Measurements from ENCODE around the gene TRAPPC12.

The TRAPPC12 gene

GRCh38 chr2:3427272-3427671 is 47.8 kb downstream of the TRAPPC12 start:
- no peaks in the 10 kb centered on the region for H3K9me3 Mint-ChIP-seq
- H3K4me1 Mint-ChIP-seq (ENCODE audit: low read depth) = peaks cover 7% of the 10 kb centered on the region
- H3K27ac Mint-ChIP-seq = peak overlapping the region; percentile 72
- no peaks in the 10 kb centered on the region for H3K27me3 Mint-ChIP-seq
- H3K4me3 Mint-ChIP-seq = no peak overlapping the region
- H3K36me3 Mint-ChIP-seq (ENCODE audit: low read depth) = peaks cover 96% of the 10 kb centered on the region
- no peak for DNase-seq

- Mint-ChIP-seq H3K36me3 (ENCODE audit: low read depth) (peaks cover 96% of the 10 kb centered on the region), H3K9me3 (no peaks in the 10 kb centered on the region), H3K27me3 (no peaks in the 10 kb centered on the region), H3K4me1 (ENCODE audit: low read depth) (peaks cover 7% of the 10 kb centered on the region), H3K4me3 (no peak overlapping the region), H3K27ac (peak overlapping the region; percentile 57)
- no peak for DNase-seq
Observed at GRCh38 chr2:3428577-3428976, 49.1 kb downstream of the TRAPPC12 start.

DNA sequence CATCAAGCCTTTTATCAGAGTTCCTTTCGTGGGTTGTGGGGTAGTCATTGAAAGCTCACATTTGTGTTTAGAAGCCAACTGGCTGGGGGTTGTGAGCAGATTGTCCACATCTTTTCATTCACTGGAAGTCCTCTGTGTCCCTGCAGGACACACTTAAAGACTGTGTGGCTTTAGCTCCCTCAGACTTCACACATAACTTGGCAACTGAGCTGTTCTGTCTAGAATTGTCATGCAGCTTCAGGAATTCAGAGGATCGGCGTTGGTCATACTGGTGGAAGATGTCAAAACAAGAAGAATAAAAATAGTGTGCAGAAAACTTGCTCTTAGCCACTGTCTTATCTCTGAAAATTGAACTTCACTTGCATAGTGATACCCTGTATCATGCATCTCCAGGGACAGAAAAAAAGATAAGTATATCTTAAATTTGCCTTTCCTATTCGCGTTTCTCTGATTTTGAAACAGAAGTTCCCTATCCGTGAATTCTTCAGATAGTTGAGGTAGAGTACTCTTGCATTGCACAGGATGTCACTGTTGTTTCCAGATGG is 49.6 kb downstream of the TRAPPC12 start:
- Mint-ChIP-seq H3K4me3 (no peak overlapping the region), H3K27me3 (no peaks in the 10 kb centered on the region), H3K27ac (peak overlapping the region; percentile 57), H3K9me3 (no peaks in the 10 kb centered on the region), H3K4me1 (ENCODE audit: low read depth) (peaks cover 4% of the 10 kb centered on the region), H3K36me3 (ENCODE audit: low read depth) (peaks cover 95% of the 10 kb centered on the region)
- no peak for DNase-seq

DNA sequence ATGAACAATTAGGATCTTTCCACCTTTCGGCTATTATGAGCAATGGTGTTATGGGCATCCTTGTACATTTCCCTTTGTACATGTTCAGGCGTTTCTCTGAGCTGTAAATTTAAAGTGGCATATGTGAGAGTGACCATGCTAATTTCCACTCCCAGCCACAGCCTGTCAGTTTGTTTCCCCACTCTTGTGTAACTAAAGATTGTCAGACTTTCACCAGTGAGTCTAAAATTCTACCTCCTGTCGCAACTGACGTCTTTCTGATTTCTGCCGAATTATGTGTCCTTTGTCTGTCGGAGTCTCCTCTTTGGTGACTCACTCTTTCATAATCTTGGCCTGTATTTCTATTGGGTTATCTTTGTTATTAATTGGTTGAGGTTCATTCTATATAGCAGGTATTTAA is 50.7 kb downstream of the TRAPPC12 start:
- no peak overlapping the region for H3K27ac Mint-ChIP-seq
- no peak overlapping the region for H3K4me3 Mint-ChIP-seq
- no peak for DNase-seq
- no peaks in the 10 kb centered on the region for H3K27me3 Mint-ChIP-seq
- no peaks in the 10 kb centered on the region for H3K9me3 Mint-ChIP-seq
- peaks cover 94% of the 10 kb centered on the region for H3K36me3 Mint-ChIP-seq (ENCODE audit: low read depth)
- peaks cover 4% of the 10 kb centered on the region for H3K4me1 Mint-ChIP-seq (ENCODE audit: low read depth)

DNA sequence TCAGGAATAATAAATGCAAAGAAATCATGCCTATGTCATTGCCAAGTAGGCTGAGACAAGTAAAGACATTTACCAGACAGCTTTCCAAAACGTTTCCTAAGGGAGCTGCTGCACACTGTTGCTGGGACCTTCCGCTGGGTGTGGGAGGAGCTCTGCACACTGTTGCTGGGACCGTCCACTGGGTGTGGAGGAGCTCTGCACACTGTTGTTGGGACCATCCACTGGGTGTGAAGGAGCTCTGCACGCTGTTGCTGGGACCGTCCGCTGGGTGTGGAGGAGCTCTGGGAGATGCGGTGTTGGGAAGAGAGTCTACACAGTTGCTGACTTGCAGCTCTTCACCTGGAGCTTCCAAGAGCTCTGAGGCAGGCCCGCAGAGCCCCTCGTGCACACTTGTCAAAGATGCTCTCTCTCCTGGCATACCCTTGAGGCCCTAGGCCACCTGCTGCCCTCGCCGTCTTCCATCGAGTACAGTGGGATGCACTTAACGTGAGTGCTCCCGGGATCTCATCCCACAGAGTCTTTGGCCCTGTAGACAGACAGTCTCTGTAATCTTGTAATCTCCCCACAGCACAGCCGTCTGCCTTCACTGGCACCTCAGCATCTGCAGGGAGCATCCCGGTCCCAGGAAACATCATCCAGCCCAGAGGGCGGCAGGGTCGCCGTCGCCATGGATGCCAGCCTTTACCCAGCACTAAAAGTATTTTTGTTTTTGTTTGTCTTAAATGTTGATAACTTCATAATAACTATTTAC is 51.4 kb downstream of the TRAPPC12 start:
- H3K27ac Mint-ChIP-seq = no peak overlapping the region
- H3K4me1 Mint-ChIP-seq (ENCODE audit: low read depth) = peaks cover 4% of the 10 kb centered on the region
- H3K9me3 Mint-ChIP-seq = no peaks in the 10 kb centered on the region
- no peak for DNase-seq
- no peaks in the 10 kb centered on the region for H3K27me3 Mint-ChIP-seq
- peaks cover 89% of the 10 kb centered on the region for H3K36me3 Mint-ChIP-seq (ENCODE audit: low read depth)
- H3K4me3 Mint-ChIP-seq = no peak overlapping the region

- Mint-ChIP-seq H3K36me3 (ENCODE audit: low read depth) (peaks cover 78% of the 10 kb centered on the region), H3K27me3 (no peaks in the 10 kb centered on the region), H3K9me3 (no peaks in the 10 kb centered on the region), H3K27ac (no peak overlapping the region), H3K4me3 (no peak overlapping the region), H3K4me1 (ENCODE audit: low read depth) (peaks cover 4% of the 10 kb centered on the region)
- no peak for DNase-seq
Observed at GRCh38 chr2:3432067-3432466, 52.6 kb downstream of the TRAPPC12 start.

- Mint-ChIP-seq H3K4me3 (no peak overlapping the region), H3K4me1 (ENCODE audit: low read depth) (peaks cover 3% of the 10 kb centered on the region), H3K27ac (no peak overlapping the region), H3K27me3 (no peaks in the 10 kb centered on the region), H3K36me3 (ENCODE audit: low read depth) (peaks cover 70% of the 10 kb centered on the region), H3K9me3 (no peaks in the 10 kb centered on the region)
- no peak for DNase-seq
Observed at GRCh38 chr2:3432693-3433338, 53.3 kb downstream of the TRAPPC12 start.

GRCh38 chr2:3433339-3433699 is 53.8 kb downstream of the TRAPPC12 start:
- peaks cover 66% of the 10 kb centered on the region for H3K36me3 Mint-ChIP-seq (ENCODE audit: low read depth)
- DNase-seq = no peak
- H3K4me3 Mint-ChIP-seq = no peak overlapping the region
- H3K27me3 Mint-ChIP-seq = no peaks in the 10 kb centered on the region
- peak overlapping the region; percentile 50 for H3K27ac Mint-ChIP-seq
- no peaks in the 10 kb centered on the region for H3K4me1 Mint-ChIP-seq (ENCODE audit: low read depth)
- H3K9me3 Mint-ChIP-seq = no peaks in the 10 kb centered on the region

DNA sequence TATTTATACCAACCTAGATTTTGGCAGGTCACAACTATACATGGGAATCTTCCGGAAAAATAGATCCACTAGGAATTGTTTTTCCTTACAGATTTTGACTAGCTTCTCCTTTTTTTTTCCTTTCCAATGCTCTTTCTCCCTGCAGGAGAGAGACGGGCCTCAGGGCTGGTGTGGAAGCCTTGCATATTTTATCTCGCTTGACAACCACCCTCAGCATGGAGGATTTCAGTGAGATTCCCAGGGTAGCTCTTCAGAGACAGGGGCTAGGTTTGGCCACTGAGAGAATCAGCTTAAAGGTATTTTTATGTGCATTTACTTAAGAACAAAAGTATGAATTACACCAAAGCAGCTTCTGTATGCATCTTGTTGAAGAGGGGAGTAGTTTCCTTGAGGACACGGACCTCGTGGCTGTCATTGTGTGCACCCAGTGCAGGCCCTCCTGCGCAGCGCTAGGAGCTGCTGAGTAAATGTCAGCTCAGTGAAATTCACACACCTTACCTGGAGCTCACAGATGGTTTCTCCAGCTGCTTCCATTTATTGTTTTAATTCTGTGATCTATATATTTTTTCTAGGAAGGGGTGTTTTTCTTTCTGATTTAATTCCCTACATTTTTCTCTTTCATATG is 54.4 kb downstream of the TRAPPC12 start:
- Mint-ChIP-seq H3K27ac (no peak overlapping the region), H3K4me1 (ENCODE audit: low read depth) (peaks cover 2% of the 10 kb centered on the region), H3K9me3 (no peaks in the 10 kb centered on the region), H3K27me3 (no peaks in the 10 kb centered on the region), H3K4me3 (no peak overlapping the region), H3K36me3 (ENCODE audit: low read depth) (peaks cover 65% of the 10 kb centered on the region)
- no peak for DNase-seq

DNA sequence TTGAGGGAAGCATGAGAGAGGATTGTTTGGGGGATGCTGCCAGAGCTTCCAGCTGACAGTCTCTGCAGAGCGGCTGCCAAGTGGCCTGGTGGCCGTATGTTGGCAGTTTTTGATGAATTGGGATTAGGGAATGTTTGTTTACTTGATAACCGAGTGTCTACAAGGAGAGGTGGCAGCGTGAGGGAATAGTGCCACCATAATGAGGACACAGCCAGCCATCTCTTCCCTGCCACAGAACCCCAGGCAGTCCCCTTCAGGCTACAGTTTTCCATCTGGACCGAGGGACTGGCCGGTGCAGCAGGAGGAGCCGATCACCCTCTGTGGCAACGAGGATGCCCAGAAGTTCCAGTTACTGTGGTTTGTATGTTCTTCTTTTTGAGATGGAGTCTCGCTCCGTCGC is 55.2 kb downstream of the TRAPPC12 start:
- Mint-ChIP-seq H3K27me3 (no peaks in the 10 kb centered on the region), H3K36me3 (ENCODE audit: low read depth) (peaks cover 58% of the 10 kb centered on the region), H3K27ac (no peak overlapping the region), H3K4me3 (no peak overlapping the region), H3K9me3 (no peaks in the 10 kb centered on the region), H3K4me1 (ENCODE audit: low read depth) (peaks cover 4% of the 10 kb centered on the region)
- DNase-seq = no peak

- H3K4me1 Mint-ChIP-seq (ENCODE audit: low read depth) = peaks cover 12% of the 10 kb centered on the region
- H3K9me3 Mint-ChIP-seq = no peaks in the 10 kb centered on the region
- H3K36me3 Mint-ChIP-seq (ENCODE audit: low read depth) = peaks cover 50% of the 10 kb centered on the region
- H3K27me3 Mint-ChIP-seq = no peaks in the 10 kb centered on the region
- no peak overlapping the region for H3K27ac Mint-ChIP-seq
- no peak for DNase-seq
- H3K4me3 Mint-ChIP-seq = no peak overlapping the region
Observed at GRCh38 chr2:3435445-3435844, 56.0 kb downstream of the TRAPPC12 start.

- Mint-ChIP-seq H3K9me3 (no peaks in the 10 kb centered on the region), H3K4me1 (ENCODE audit: low read depth) (peaks cover 22% of the 10 kb centered on the region), H3K27ac (peak overlapping the region; percentile 0), H3K4me3 (no peak overlapping the region), H3K36me3 (ENCODE audit: low read depth) (peaks cover 41% of the 10 kb centered on the region), H3K27me3 (no peaks in the 10 kb centered on the region)
- DNase-seq = no peak
Observed at GRCh38 chr2:3440477-3440876, 61.0 kb downstream of the TRAPPC12 start.

GRCh38 chr2:3441465-3441864 is 62.0 kb downstream of the TRAPPC12 start:
- Mint-ChIP-seq H3K36me3 (ENCODE audit: low read depth) (peaks cover 50% of the 10 kb centered on the region), H3K4me1 (ENCODE audit: low read depth) (peaks cover 22% of the 10 kb centered on the region), H3K27me3 (no peaks in the 10 kb centered on the region), H3K27ac (no peak overlapping the region), H3K4me3 (no peak overlapping the region), H3K9me3 (no peaks in the 10 kb centered on the region)
- DNase-seq = no peak

DNA sequence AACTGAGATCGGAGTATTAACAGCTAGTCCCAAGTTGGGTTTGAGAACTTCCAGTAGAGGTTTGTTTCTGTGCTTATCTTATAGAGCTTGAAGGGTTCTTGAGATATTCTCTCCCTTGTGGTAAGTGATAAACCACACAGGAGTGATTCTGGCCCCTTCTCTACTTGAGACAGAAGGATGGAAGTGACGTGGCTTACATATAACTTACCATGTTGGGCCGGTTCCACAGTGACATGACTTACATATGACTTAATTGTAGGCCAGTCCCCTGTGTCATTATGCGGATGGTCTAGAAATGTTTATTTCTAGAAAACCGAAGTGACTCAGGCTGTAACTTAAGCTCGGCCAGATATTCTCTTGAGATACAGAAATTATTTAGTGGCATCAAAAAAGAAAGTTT is 62.7 kb downstream of the TRAPPC12 start:
- no peak for DNase-seq
- Mint-ChIP-seq H3K9me3 (no peaks in the 10 kb centered on the region), H3K27ac (no peak overlapping the region), H3K27me3 (no peaks in the 10 kb centered on the region), H3K36me3 (ENCODE audit: low read depth) (peaks cover 57% of the 10 kb centered on the region), H3K4me3 (no peak overlapping the region), H3K4me1 (ENCODE audit: low read depth) (peaks cover 22% of the 10 kb centered on the region)

DNA sequence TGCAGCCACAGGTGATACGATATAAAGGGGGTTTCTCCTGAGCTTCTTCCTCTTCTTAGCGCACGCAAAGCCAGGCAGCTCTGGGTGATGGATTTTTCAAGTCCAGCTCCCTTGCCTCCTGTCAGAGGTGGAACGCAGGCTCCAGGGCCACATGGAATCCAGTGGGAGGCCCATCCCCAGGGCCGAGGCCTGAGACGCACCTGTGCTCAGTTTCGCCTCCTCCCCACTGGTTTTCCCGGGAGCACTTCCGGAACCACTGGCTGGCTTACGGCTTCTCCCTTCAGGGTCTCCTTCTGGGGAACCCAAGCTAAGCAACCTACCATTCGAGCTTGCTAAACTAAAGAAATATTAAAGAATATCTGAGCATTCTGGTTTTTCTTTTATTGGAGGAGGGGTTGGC is 63.6 kb downstream of the TRAPPC12 start:
- no peaks in the 10 kb centered on the region for H3K9me3 Mint-ChIP-seq
- peaks cover 22% of the 10 kb centered on the region for H3K4me1 Mint-ChIP-seq (ENCODE audit: low read depth)
- H3K36me3 Mint-ChIP-seq (ENCODE audit: low read depth) = peaks cover 66% of the 10 kb centered on the region
- no peak for DNase-seq
- H3K27me3 Mint-ChIP-seq = no peaks in the 10 kb centered on the region
- no peak overlapping the region for H3K27ac Mint-ChIP-seq
- no peak overlapping the region for H3K4me3 Mint-ChIP-seq

All from activated T-cell treated with anti-CD3 and anti-CD28 coated beads, Interleukin-2, amount 50 U/mL, for 24 hours (primary cell).